C1 segment of cervical spinal cord (tissue), 14 donors: Measurements from ENCODE around the gene NUP98.

Experiments
- DNase-seq, 14 donors: peaks; one replicate each; lab custom pipeline; 2025; lab: John Stamatoyannopoulos, UW

The NUP98 gene

GRCh38 chr11:3797329-3798090 lies at the start of gene NUP98:
TSS of gene NUP98 (minus strand) at chr11:3797554. CDS start at chr11:3782117, 15,437 bp downstream.
- DNase-seq = peak; percentile 92 to 100 (median 98)

DNA sequence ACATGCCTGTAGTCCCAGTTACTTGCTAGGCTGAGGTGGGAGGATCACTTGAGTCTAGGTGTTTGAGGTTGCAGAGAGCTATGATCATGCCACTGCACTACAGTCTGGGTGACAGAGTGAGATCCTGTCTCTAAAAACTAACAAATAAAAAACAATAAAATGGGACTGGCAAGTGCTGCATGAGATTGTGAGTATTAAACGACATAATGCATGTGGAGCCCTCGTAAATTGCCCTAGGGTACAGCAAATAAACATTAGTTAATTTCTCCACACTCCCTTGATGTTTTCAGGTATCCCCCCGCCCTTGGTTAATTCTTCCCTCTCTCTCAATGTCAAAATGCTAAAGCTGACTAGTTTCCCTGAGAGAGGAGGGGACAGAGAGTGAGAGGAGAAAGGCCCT lies 48.3 kb upstream of the NUP98 start:
- DNase-seq = no peak

- no peak for DNase-seq
Measured at GRCh38 chr11:3845246-3845645, 47.9 kb upstream of the NUP98 start.

DNA sequence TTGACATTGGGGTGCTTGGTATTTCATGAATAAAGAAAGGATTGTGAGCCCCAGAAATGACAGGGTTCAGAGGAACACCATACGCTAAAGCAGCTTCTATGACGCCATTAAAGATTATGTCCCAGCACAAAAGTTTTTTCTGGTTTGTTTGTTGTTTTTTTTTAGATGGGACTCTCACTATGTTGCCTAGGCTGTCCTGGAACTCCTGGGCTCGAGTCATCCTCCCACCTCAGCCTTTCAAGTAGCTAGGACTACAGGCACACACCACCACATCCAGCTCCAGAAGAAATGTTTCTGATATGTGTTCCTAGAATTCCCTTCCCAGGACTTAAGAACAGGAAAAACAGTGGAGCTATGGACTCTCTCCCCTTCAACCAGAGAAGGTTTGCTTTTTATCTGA lies 46.0 kb upstream of the NUP98 start:
- DNase-seq = no peak

DNA sequence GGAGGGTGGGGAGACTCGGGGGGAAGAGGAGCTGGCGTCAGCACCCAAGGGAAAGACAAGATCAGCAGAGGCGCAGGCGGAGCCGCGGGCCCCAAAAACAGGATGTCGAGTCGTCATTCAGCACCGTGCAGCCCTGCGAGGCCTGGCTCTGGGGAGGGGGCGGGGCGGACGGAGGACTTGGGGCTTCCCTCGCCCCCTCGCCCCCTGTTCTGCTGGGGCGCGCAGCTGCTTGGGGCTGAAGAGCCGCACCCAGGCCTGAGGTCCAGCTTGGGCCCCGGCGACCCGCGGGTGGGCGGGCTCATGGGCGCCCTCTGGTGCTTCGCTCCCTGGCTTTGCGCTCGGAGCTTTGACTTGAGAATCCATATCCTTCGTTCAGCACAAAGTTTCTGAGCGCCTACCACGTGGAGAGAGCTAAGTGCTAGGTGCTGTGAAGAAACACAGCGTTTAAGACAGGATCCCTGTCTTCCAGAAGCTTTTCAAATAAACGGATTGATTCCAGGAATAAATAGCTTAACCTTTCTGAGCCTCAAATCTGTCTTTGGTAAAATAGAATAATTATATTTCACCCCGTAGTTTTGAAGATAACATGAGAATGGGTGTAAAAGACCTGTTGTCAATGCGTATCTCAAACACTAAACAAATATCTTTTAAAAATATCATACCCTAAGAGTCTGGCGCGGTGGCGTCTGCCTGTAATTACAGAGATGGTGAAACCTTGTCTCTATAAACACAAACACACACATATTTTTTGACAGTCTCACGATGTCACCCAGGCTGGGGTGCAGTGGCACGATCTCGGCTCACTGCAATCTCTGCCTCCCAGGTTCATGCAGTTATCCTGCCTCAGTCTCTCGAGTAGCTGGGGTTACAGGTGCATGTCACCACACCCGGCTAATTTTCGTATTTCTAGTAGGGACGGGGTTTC lies 44.3 kb upstream of the NUP98 start:
- peak in 12 of 14 donors; percentile 68 to 92 (median 86) for DNase-seq

DNA sequence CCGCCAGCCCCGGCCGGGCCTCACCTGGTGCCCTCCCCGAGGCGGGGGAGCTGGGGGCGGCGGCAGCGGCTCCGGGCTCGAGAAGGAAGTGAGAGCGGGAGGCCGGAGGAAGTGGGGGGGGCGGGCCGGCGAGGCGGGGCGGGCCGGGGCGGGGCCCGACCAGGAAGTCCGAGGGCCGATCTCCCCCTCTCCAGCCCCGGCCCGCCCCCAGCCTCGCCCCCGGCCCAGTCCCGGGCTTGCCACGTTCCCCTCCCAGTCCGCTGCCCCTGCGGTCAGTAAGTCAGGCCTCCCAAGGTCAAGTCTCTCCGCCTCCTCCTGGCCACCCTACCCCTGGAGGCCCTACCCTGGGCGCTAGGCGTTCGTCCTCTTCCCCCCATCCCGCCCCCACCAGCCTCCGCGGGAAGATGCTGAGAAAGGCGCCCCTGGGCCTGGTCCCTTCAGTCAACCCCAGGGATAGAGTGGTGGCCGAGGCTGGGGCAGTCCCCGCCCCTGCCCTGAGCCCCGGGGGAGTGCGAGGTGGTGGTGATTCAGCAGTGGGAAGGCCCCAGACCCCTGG lies 43.6 kb upstream of the NUP98 start, which contains the start of gene RHOG:
Gene RHOG (minus strand): TSS at position 90 of the 556 bp plus-strand sequence. CDS start 12,821 bp downstream, outside the sequence.
- peak in 13 of 14 donors; percentile 12 to 92 (median 84) for DNase-seq

GRCh38 chr11:3840004-3840869 lies 42.9 kb upstream of the NUP98 start:
- peak in 4 of 14 donors; percentile 15 to 79 (median 54) for DNase-seq

GRCh38 chr11:3838504-3838903 lies 41.1 kb upstream of the NUP98 start:
- no peak for DNase-seq

GRCh38 chr11:3837793-3838192 lies 40.4 kb upstream of the NUP98 start:
- peak in 8 of 14 donors; percentile 10 to 60 (median 34) for DNase-seq

- peak in 4 of 14 donors; percentile 16 to 41 (median 22) for DNase-seq
Measured at GRCh38 chr11:3836903-3837302, 39.5 kb upstream of the NUP98 start.

- DNase-seq = peak in 5 of 14 donors; percentile 6 to 34 (median 20)
Measured at GRCh38 chr11:3835751-3836150, 38.4 kb upstream of the NUP98 start.

DNA sequence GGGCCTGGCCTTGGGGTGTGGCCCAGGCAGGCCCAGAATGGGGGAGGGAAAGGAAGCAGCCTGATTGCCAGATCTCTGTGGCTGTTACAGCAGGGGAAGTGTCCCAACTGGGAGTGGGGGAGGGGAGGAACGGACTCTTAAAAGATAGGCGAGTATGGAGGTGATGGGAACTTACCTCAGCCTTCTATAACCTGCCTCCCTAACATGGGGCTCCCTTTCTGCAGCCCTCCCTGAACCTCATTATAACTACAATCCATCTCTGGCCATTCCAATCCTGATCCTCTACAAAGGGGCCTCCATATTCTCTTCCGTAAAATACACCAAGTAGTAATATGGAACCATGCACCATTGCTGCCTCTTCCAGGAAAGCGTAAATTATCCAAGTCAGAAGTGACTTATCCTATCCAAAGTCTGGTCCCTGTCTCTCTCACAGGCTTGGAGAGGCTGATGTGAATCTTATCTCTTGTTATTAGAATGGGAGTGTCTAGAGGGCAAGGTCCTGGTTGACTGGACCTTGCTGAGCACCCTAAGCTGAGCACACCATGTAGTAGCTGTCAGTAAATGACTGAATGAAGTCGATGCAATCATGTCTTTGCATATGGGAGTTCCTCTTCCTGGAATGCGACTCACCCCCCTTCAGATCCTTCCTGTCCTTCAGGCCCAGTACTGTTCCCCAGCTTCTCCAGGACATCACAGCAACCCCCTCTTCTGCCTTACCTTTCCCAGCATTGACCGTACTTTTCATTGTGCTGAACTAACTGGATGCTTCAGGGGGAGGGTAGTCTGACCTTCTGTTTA lies 37.5 kb upstream of the NUP98 start:
- DNase-seq = peak in 7 of 14 donors; percentile 20 to 44 (median 36)

DNA sequence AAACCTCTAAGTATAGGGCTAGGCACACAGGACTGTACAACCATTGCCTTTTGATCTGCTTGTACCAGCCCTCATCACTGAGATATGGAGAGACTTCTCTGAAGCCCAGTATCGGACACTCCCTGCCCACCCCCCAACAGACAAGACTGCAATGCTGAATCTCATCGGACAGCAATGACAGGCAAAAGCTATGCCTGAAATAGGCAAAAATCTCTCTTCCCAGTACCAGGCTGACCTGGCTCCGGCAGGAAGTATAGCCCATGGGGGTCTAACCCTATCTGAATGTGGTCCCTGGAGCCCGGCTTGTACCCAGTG lies 37.0 kb upstream of the NUP98 start:
- DNase-seq = no peak

GRCh38 chr11:3833449-3833848 lies 36.1 kb upstream of the NUP98 start:
- DNase-seq = no peak

- no peak for DNase-seq
Measured at GRCh38 chr11:3832816-3833215, 35.5 kb upstream of the NUP98 start.

GRCh38 chr11:3831378-3832239 lies 34.3 kb upstream of the NUP98 start:
- DNase-seq = peak in 2 of 14 donors; percentile 10 to 30

GRCh38 chr11:3830730-3831129 lies 33.4 kb upstream of the NUP98 start:
- peak in 1 of 14 donors; percentile 4 for DNase-seq

GRCh38 chr11:3830088-3830487 lies 32.7 kb upstream of the NUP98 start:
- no peak for DNase-seq
